Ishikawa (cell line): ENCODE data around the gene ACVR1.

Source experiments
- CEBPB ChIP-seq: IDR thresholded peaks from 2 replicates; pipeline ENCODE4 v1.6.1; 2012
- CREB1 ChIP-seq: IDR thresholded peaks from 2 replicates; pipeline ENCODE4 v1.6.1; 2012; ENCODE audit warnings: low read depth
- NFIC ChIP-seq: IDR thresholded peaks from 2 replicates; pipeline ENCODE4 v1.6.1; 2012
- TAF1 ChIP-seq: IDR thresholded peaks from 2 replicates; pipeline ENCODE4 v1.6.1; 2012; ENCODE audit warnings: low read depth, mild to moderate bottlenecking
- TCF12 ChIP-seq: IDR thresholded peaks from 2 replicates; pipeline ENCODE4 v1.6.1; 2012; ENCODE audit warnings: low read depth
- TEAD4 ChIP-seq: IDR thresholded peaks from 2 replicates; pipeline ENCODE4 v1.6.1; 2012
- ZBTB7A ChIP-seq: IDR thresholded peaks from 2 replicates; pipeline ENCODE4 v1.6.1; 2012; ENCODE audit warnings: low read depth
- TF ChIP-seq, protein P1 (sequence below): IDR thresholded peaks from 2 replicates; pipeline ENCODE4 v1.6.1; 2012
- TF ChIP-seq, protein P2 (sequence below): IDR thresholded peaks from 2 replicates; pipeline ENCODE4 v1.6.1; 2012; ENCODE audit warnings: low read depth, mild to moderate bottlenecking

DNA sequence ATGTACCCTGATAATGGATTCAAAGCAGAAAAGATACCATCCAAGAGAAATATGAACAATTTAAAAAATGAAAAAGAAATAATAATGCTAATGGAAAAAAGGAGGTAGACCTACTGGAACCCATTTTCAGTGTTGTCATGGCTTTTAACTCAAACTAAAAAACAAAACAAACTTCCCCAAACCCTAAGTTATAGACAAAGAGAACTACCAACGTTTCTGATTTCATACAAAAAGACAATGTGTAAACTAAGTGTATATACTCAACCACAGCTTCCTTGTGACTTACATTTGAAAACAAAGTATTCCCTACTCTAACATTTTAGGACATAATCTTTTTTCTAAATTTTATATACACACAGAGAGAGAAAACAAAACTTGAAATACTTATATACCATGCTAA, 45.9 kb downstream of the ACVR1 start:
- TF ChIP-seq CEBPB (no peak), TCF12 (no peak), ZBTB7A (no peak), CREB1 (no peak), TEAD4 (no peak), TAF1 (no peak), NFIC (no peak)
- TF ChIP-seq, protein P1, sequence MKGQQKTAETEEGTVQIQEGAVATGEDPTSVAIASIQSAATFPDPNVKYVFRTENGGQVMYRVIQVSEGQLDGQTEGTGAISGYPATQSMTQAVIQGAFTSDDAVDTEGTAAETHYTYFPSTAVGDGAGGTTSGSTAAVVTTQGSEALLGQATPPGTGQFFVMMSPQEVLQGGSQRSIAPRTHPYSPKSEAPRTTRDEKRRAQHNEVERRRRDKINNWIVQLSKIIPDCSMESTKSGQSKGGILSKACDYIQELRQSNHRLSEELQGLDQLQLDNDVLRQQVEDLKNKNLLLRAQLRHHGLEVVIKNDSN: no peak
- TF ChIP-seq, protein P2, sequence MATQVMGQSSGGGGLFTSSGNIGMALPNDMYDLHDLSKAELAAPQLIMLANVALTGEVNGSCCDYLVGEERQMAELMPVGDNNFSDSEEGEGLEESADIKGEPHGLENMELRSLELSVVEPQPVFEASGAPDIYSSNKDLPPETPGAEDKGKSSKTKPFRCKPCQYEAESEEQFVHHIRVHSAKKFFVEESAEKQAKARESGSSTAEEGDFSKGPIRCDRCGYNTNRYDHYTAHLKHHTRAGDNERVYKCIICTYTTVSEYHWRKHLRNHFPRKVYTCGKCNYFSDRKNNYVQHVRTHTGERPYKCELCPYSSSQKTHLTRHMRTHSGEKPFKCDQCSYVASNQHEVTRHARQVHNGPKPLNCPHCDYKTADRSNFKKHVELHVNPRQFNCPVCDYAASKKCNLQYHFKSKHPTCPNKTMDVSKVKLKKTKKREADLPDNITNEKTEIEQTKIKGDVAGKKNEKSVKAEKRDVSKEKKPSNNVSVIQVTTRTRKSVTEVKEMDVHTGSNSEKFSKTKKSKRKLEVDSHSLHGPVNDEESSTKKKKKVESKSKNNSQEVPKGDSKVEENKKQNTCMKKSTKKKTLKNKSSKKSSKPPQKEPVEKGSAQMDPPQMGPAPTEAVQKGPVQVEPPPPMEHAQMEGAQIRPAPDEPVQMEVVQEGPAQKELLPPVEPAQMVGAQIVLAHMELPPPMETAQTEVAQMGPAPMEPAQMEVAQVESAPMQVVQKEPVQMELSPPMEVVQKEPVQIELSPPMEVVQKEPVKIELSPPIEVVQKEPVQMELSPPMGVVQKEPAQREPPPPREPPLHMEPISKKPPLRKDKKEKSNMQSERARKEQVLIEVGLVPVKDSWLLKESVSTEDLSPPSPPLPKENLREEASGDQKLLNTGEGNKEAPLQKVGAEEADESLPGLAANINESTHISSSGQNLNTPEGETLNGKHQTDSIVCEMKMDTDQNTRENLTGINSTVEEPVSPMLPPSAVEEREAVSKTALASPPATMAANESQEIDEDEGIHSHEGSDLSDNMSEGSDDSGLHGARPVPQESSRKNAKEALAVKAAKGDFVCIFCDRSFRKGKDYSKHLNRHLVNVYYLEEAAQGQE: no peak
